AG04450 (cell line): ENCODE measurements around the gene BBS9. TPM values are rescaled to one million over a fixed set of nuclear protein-coding genes. Genes with fewer than 3 reads are reported as not detected.
"Not testable (repeated sequence)": the region's sequence is repeated elsewhere in the genome, so short reads cannot be mapped to it uniquely, and the experiment has no call there.

Source experiments
- CTCF ChIA-PET: fragments of 300-600, 350-600 bp; formaldehyde crosslinking; extraction: SDS; loops from one replicate; lab custom pipeline; 2022; ENCODE audit warnings: antibody characterized with exemption, inconsistent platforms; lab: Charles Lee
- POLR2A ChIA-PET: fragments of 350-600 bp; formaldehyde crosslinking; extraction: SDS; loops from one replicate; lab custom pipeline; 2021; ENCODE audit warnings: antibody characterized with exemption, inconsistent platforms; lab: Yijun Ruan, JAX
- DNase-seq: peaks from one replicate; pipeline ENCODE4 v3.0.0-alpha.2; 2011; ENCODE audit warnings: low read depth, low spot score
- H3K27ac ChIP-seq: one replicate; pipeline ENCODE4 v1.5.1; 2012; ENCODE audit warnings: low read depth, low read length, control low read depth
- H3K27me3 ChIP-seq: one replicate; pipeline ENCODE4 v1.6.0; 2012; ENCODE audit warnings: low read length; ENCODE audit not compliant: control insufficient read depth, insufficient read depth
- H3K4me3 ChIP-seq: 2 replicates; pipeline ENCODE4 v1.5.1; 2011; ENCODE audit warnings: mild to moderate bottlenecking, low read depth, low read length, control low read depth
- H3K9me3 ChIP-seq: 2 replicates; pipeline ENCODE4 v1.5.1; 2012; ENCODE audit warnings: low read length; ENCODE audit not compliant: control insufficient read depth, insufficient read depth
- CTCF ChIP-seq: IDR thresholded peaks from 2 replicates; pipeline ENCODE4 v1.5.1; 2011; ENCODE audit warnings: low read depth, low read length, control low read depth, inconsistent platforms
- polyA plus RNA-seq: library from polyadenylated mRNA; depleted of rRNA; stranded (reverse); fragments of >200 nt; gene quantifications from 2 replicates; pipeline ENCODE4 v1.2.3, GENCODE V29; 2011

The BBS9 gene
- polyA plus RNA-seq, 1 experiment, result 15.6 TPM

GRCh38 chr7:33511778-33512177, 382.4 kb downstream of the BBS9 start:
- no peak for TF ChIP-seq CTCF
- Histone ChIP-seq H3K27me3 (no peaks in the 10 kb centered on the region), H3K4me3 (no peak overlapping the region), H3K27ac (no peak overlapping the region), H3K9me3 (no peaks in the 10 kb centered on the region)
- no peak for DNase-seq
- ChIA-PET CTCF (no interaction called here), POLR2A (no interaction called here)

- TF ChIP-seq CTCF, result no peak
- H3K27ac ChIP-seq, result no peak overlapping the region
- no peak for DNase-seq
- POLR2A ChIA-PET, result no interaction called here
- no peak overlapping the region for H3K4me3 ChIP-seq
- H3K9me3 ChIP-seq, result no peaks in the 10 kb centered on the region
- CTCF ChIA-PET, result no interaction called here
- H3K27me3 ChIP-seq, result no peaks in the 10 kb centered on the region
These were observed 387.2 kb downstream of the BBS9 start for GRCh38 chr7:33516568-33516967.

- no peaks in the 10 kb centered on the region for H3K9me3 ChIP-seq
- H3K27me3 ChIP-seq, result no peaks in the 10 kb centered on the region
- H3K4me3 ChIP-seq, result no peak overlapping the region
- DNase-seq, result no peak
- TF ChIP-seq CTCF, result no peak
- CTCF ChIA-PET, result no interaction called here
- H3K27ac ChIP-seq, result no peak overlapping the region
- POLR2A ChIA-PET, result no interaction called here
These were observed 387.8 kb downstream of the BBS9 start for GRCh38 chr7:33517191-33517590.

GRCh38 chr7:33527008-33527407, 397.6 kb downstream of the BBS9 start:
- H3K27me3 ChIP-seq, H3K27ac ChIP-seq, POLR2A ChIA-PET, H3K4me3 ChIP-seq, CTCF ChIA-PET, DNase-seq, H3K9me3 ChIP-seq: not testable (repeated sequence)

GRCh38 chr7:33527613-33528012, 398.2 kb downstream of the BBS9 start:
- POLR2A ChIA-PET, H3K4me3 ChIP-seq, H3K27ac ChIP-seq, H3K9me3 ChIP-seq, H3K27me3 ChIP-seq, DNase-seq, CTCF ChIA-PET: not testable (repeated sequence)

- ChIA-PET POLR2A (no interaction called here), CTCF (no interaction called here)
- H3K9me3 ChIP-seq, result no peaks in the 10 kb centered on the region
- no peak overlapping the region for H3K27ac ChIP-seq
- no peak for TF ChIP-seq CTCF
- H3K27me3 ChIP-seq, result no peaks in the 10 kb centered on the region
- no peak overlapping the region for H3K4me3 ChIP-seq
- DNase-seq, result no peak
These were observed 399.7 kb downstream of the BBS9 start for GRCh38 chr7:33529070-33529469.
